Gastrocnemius medialis (tissue), 4 donors: ENCODE measurements around the gene ZNF791. TPM values are rescaled to one million over a fixed set of nuclear protein-coding genes. Genes with fewer than 3 reads are reported as not detected.
A peak's percentile ranks its signal among the peaks of the same experiment; 100 is the strongest.

Experiments used
- ATAC-seq, 2 donors: fragments of 150-250 bp; one replicate each; pipeline ENCODE4 v1.9.1; 2016
- DNase-seq, 2 donors: peaks; one replicate each; pipeline ENCODE4 v3.0.0-alpha.2; 2019
- H3K27ac ChIP-seq, 4 donors: fragments of 200-600 bp; sonication (generic); 1 replicate in 1 of 4; 2 replicates in 3 of 4; pipeline ENCODE4 v1.5.1; 2016 to 2018; ENCODE audit warnings: mild to moderate bottlenecking in 2 of 4, moderate library complexity in 1 of 4
- H3K27me3 ChIP-seq, 3 donors: fragments of 200-600 bp; sonication (generic) in 2 of 3; 1 replicate in 1 of 3; 2 replicates in 2 of 3; pipeline versions ENCODE4 v1.5.1 to v1.6.0; 2016 to 2019; ENCODE audit warnings: mild to moderate bottlenecking in 1 of 3, moderate library complexity in 1 of 3
- H3K36me3 ChIP-seq, 2 donors: fragments of 200-600 bp; sonication (generic) in 1 of 2; one replicate each; pipeline ENCODE4 v1.5.1; 2017 to 2018
- H3K4me1 ChIP-seq, 2 donors: fragments of 200-600 bp; sonication (generic) in 1 of 2; one replicate each; pipeline ENCODE4 v1.5.1; 2016 to 2017; ENCODE audit warnings: mild to moderate bottlenecking in 2 of 2
- H3K4me3 ChIP-seq, 4 donors: fragments of 200-600 bp; sonication (generic) in 3 of 4; 1 replicate in 1 of 4; 2 replicates in 3 of 4; pipeline ENCODE4 v1.5.1; 2016 to 2019; ENCODE audit warnings: mild to moderate bottlenecking in 2 of 4
- H3K9me3 ChIP-seq, 3 donors: fragments of 200-600 bp; sonication (generic) in 2 of 3; 1 replicate in 1 of 3; 2 replicates in 2 of 3; pipeline ENCODE4 v1.5.1; 2016 to 2019
- POLR2A ChIP-seq, 2 donors: fragments of 450-650 bp; IDR thresholded peaks; one replicate each; pipeline ENCODE4 v1.6.1; 2017; ENCODE audit warnings: antibody characterized with exemption in 2 of 2, mild to moderate bottlenecking in 2 of 2, moderate library complexity in 2 of 2
- in situ Hi-C, 4 donors: fragments of 200-750 bp; cut with MboI; loops; one replicate each; pipeline versions ENCODE4 v1.15.0 to v1.8.0; 2017; ENCODE audit warnings: low sequenced_read_pairs in 4 of 4
- intact Hi-C: fragments of 100-400 bp; cut with DNase I; formaldehyde crosslinking; loops from one replicate; pipeline ENCODE4 v1.15.1; 2023; ENCODE audit warnings: low total_unique reads
- total RNA-seq, 4 donors: library from RNA; depleted of rRNA; stranded (reverse); fragments of >200 nt; gene quantifications; one replicate each; pipeline versions ENCODE4 v1.1.0 to v1.2.3, GENCODE V29; 2016
- TF ChIP-seq, protein P1 (sequence below), 5 experiments: fragments of 450-650 bp in 3 of 5; fragments of 200-600 bp in 2 of 5; sonication (generic) in 2 of 5; IDR thresholded peaks in 4 of 5; conservative IDR thresholded peaks in 1 of 5; 1 replicate in 4 of 5; 2 replicates in 1 of 5; pipeline ENCODE4 v1.5.1; 2016 to 2019; ENCODE audit warnings: antibody characterized with exemption in 5 of 5, mild to moderate bottlenecking in 3 of 5, moderate library complexity in 3 of 5

Gene ZNF791
- total RNA-seq, 4 donors from 2014 or later = 7.6 to 10.9 (median 8.8) TPM

DNA sequence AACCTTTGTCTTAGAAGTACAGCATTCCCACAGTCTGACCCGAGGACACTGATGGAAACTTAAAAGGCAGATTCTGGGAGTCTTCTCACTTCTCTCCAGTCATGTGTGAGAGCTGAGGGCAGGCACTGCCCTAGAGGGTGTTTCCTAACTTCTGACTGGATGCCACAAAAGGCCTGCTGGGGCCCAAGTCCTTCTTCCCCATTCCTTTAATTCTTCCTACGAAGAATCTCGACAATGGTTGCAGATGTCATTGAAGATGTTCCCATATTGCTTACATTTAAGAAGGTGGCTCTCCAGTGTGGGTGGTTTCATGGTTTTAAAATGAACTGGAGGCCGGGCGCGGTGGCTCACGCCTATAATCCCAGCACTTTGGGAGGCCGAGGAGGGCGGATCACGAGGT, 32.1 kb upstream of the ZNF791 start:
- DNase-seq = no peak
- no peaks in the 10 kb centered on the region for H3K27me3 ChIP-seq
- ATAC-seq = no peak
- H3K9me3 ChIP-seq = peaks cover 8 to 19% (median 15%) of the 10 kb centered on the region in 3 donors
- no peak for TF ChIP-seq POLR2A (IDR thresholded peaks at IDR 0.05)
- intact Hi-C loops (no loop called here), in situ Hi-C loops (no loop called here)
- H3K4me1 ChIP-seq = no peaks in the 10 kb centered on the region
- H3K27ac ChIP-seq = no peak overlapping the region
- peaks cover 13 to 56% of the 10 kb centered on the region in 2 donors for H3K36me3 ChIP-seq
- H3K4me3 ChIP-seq = no peak overlapping the region

DNA sequence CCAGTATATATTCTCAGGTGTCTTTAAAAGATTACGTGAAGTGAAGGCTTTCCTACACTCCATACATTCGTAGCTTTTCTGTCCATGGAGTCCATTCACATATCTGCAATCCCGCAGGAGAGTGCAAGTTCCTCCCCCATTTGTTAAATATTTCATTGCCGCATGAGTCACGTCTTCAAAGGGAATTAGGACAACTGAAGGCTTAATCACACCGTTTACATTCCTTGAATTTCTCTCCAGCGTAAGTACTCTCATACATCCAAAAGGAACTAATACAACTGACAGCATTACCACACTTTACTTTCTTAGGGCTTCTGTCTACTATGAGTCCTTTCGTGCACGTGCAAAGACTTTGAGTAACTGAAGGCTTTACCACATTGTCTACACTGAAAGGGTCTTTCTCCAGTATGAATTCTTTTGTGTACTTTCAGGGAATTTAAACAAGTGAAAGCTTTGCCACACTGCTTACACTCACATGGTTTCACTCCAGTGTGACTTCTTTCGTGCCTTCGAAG, 30.5 kb upstream of the ZNF791 start:
- TF ChIP-seq, protein P1, sequence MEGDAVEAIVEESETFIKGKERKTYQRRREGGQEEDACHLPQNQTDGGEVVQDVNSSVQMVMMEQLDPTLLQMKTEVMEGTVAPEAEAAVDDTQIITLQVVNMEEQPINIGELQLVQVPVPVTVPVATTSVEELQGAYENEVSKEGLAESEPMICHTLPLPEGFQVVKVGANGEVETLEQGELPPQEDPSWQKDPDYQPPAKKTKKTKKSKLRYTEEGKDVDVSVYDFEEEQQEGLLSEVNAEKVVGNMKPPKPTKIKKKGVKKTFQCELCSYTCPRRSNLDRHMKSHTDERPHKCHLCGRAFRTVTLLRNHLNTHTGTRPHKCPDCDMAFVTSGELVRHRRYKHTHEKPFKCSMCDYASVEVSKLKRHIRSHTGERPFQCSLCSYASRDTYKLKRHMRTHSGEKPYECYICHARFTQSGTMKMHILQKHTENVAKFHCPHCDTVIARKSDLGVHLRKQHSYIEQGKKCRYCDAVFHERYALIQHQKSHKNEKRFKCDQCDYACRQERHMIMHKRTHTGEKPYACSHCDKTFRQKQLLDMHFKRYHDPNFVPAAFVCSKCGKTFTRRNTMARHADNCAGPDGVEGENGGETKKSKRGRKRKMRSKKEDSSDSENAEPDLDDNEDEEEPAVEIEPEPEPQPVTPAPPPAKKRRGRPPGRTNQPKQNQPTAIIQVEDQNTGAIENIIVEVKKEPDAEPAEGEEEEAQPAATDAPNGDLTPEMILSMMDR (IDR thresholded peaks at IDR 0.05 in 4 of 5, conservative IDR thresholded peaks at IDR 0.05 in 1 of 5) = no peak
- no peak for TF ChIP-seq POLR2A (IDR thresholded peaks at IDR 0.05)
- ATAC-seq = no peak
- Histone ChIP-seq H3K27me3 (no peaks in the 10 kb centered on the region), H3K4me3 (no peak overlapping the region), H3K27ac (no peak overlapping the region), H3K9me3 (peaks cover 8 to 19% (median 15%) of the 10 kb centered on the region in 3 donors), H3K4me1 (no peaks in the 10 kb centered on the region), H3K36me3 (peaks cover 13 to 56% of the 10 kb centered on the region in 2 donors)
- intact Hi-C loops = no loop called here
- in situ Hi-C loops = no loop called here
- no peak for DNase-seq

- TF ChIP-seq POLR2A (IDR thresholded peaks at IDR 0.05) = no peak
- TF ChIP-seq, protein P1 (IDR thresholded peaks at IDR 0.05 in 4 of 5, conservative IDR thresholded peaks at IDR 0.05 in 1 of 5) = no peak
- in situ Hi-C loops = no loop called here
- peak overlapping the region in 1 of 4 donors; percentile 24 for H3K4me3 ChIP-seq
- no peaks in the 10 kb centered on the region for H3K4me1 ChIP-seq
- ATAC-seq (no peak), DNase-seq (no peak)
- no peak overlapping the region for H3K27ac ChIP-seq
- no peaks in the 10 kb centered on the region for H3K27me3 ChIP-seq
- H3K9me3 ChIP-seq = peaks cover 8 to 19% (median 15%) of the 10 kb centered on the region in 3 donors
- intact Hi-C loops = no loop called here
- peaks cover 13 to 56% of the 10 kb centered on the region in 2 donors for H3K36me3 ChIP-seq
Measured at GRCh38 chr19:12581100-12581499, 29.6 kb upstream of the ZNF791 start.

GRCh38 chr19:12596485-12596884, 14.2 kb upstream of the ZNF791 start:
- TF ChIP-seq, protein P1 (IDR thresholded peaks at IDR 0.05 in 4 of 5, conservative IDR thresholded peaks at IDR 0.05 in 1 of 5) = no peak
- TF ChIP-seq POLR2A (IDR thresholded peaks at IDR 0.05) = no peak
- intact Hi-C loops (no loop called here), in situ Hi-C loops (no loop called here)
- H3K27ac ChIP-seq = no peak overlapping the region
- no peaks in the 10 kb centered on the region for H3K9me3 ChIP-seq
- ATAC-seq (no peak), DNase-seq (no peak)
- no peak overlapping the region for H3K4me3 ChIP-seq
- H3K27me3 ChIP-seq = no peaks in the 10 kb centered on the region
- H3K36me3 ChIP-seq = peaks cover 0 to 10% of the 10 kb centered on the region in 2 donors
- H3K4me1 ChIP-seq = no peaks in the 10 kb centered on the region

DNA sequence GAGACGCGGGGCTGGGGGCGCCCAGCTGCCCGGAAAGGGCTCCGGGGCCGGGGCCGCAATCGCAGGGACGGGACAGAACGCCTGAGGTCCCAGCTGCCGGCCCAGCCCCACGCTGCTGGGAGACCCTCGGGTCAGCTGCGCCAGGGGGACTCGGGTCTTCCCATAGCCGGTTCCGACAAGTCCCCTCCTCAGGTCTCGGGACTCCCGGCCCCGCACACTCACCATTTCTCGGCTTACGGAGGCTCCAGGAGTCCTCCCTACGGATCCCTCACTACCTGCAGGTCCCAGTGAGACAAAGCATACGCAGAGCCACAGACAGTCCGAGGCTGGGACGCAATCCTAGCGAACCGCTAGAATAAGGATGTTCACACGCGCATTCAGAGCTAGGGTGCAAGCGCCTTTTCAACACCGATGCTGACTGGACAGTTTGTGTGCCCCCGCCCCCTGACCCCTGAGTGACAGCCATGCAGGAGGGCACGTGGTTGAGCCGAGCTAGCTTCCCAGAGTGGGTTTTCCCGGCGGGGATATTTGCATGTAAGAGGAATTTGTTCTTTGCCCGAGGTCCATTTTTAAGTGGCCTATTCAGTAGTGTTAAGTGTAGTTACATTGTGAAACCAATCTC, 13.7 kb upstream of the ZNF791 start:
- Histone ChIP-seq H3K9me3 (no peaks in the 10 kb centered on the region), H3K27me3 (no peaks in the 10 kb centered on the region), H3K36me3 (peaks cover 0 to 10% of the 10 kb centered on the region in 2 donors), H3K27ac (no peak overlapping the region), H3K4me1 (no peaks in the 10 kb centered on the region), H3K4me3 (no peak overlapping the region)
- no peak for DNase-seq
- ATAC-seq = no peak
- intact Hi-C loops (no loop called here), in situ Hi-C loops (no loop called here)
- TF ChIP-seq, protein P1 (IDR thresholded peaks at IDR 0.05 in 4 of 5, conservative IDR thresholded peaks at IDR 0.05 in 1 of 5) = no peak
- no peak for TF ChIP-seq POLR2A (IDR thresholded peaks at IDR 0.05)
